Stimulated activated CD8-positive, alpha-beta memory T cell treated with anti-CD3 and anti-CD28 coated beads, Interleukin-12 subunit alpha, Interleukin-12 subunit beta, amount 100 ng/mL, for 24 hours (primary cell): ENCODE measurements around the gene TNS3.

Experiments
- DNase-seq: peaks from one replicate; pipeline ENCODE4 v3.0.0-alpha.2; 2020; ENCODE audit errors: extremely low read depth

The TNS3 gene

DNA sequence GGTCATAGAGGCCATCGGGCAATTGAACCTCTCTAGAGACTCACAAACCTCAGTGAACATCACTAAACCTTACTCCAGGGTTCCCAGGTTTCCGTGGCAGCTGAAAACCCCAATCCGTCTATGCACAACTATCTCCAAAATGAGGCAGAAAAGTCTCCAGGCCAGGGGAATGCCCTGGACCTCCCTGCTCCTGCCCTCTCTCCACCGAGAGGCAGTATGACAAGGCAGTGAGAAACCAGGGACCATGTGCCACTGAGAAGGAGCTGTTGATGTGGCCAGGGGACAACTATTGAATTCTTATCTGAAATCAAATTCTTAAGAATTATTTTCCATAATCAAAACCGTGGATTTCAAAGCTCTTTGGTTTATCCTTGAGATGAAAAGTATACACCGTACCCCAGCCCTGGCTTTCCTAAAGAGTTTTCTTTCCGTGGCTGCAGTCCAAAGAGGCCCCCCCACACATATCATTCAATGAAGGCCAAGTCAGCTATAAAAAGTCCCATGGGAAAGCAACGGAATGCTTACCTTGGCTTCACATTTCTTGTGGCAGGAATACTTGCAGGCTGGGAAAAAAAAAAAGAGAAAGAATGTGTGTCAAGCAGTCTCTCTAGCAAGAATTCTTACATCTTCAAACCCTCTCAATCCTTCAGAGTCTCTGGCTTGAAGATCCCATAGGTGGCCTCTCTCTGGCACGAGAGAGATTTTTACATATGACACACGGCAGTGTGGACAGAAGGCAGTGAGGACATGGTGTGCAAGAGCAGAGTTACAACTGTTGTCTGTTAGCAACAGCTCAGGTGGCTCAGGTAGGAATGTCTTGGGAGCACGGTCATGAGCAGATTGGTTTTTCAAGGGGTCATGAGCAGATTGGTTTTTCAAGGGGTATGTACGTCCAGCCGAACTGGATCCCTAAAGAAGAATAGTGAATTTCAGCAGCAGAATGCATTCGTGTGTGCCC is 75.2 kb downstream of the TNS3 start:
- no peak for DNase-seq

GRCh38 chr7:47505312-47506007 is 76.5 kb downstream of the TNS3 start:
- DNase-seq: no peak

- no peak for DNase-seq
Measured at GRCh38 chr7:47504551-47505311, 77.2 kb downstream of the TNS3 start.

DNA sequence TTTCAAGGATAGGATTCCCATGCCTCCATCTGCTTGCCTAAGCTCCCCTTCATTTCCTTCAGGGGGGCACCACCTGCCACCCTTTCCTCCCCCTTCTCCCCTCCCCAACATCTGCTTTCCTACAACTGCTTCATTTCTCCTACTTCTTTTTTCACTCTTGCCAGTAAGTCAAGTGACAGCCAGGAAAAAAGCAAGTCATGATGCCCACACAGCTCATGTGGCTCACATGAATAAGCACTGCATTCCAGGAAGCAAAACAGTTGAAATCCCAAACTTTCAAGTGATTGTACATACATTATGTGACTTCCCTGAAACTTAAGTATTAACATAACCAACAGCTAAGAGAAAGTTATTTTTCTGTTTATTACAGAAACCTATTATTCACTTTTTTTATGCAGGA is 78.6 kb downstream of the TNS3 start:
- no peak for DNase-seq

- DNase-seq: no peak
Measured at GRCh38 chr7:47502240-47502877, 79.6 kb downstream of the TNS3 start.

DNA sequence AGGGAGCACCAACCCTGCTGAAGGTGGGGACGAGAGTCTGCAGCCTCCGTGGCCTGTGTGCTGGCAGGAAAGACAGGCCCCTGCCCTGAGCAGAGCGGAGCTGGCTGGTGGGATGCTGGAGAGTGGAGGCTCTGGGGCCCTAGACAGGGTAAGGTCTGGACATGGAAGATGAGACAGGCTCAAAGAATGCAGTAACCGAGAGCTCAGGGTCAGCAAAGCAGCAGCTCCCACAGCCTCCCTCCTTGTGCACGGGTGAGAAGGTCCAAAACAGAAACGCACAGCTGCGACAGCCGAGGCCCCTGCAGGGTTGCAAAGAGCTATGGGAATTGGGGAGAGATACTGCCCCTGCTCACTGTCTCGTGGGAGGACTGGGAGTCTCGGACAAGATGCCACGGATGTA is 80.5 kb downstream of the TNS3 start:
- no peak for DNase-seq

DNA sequence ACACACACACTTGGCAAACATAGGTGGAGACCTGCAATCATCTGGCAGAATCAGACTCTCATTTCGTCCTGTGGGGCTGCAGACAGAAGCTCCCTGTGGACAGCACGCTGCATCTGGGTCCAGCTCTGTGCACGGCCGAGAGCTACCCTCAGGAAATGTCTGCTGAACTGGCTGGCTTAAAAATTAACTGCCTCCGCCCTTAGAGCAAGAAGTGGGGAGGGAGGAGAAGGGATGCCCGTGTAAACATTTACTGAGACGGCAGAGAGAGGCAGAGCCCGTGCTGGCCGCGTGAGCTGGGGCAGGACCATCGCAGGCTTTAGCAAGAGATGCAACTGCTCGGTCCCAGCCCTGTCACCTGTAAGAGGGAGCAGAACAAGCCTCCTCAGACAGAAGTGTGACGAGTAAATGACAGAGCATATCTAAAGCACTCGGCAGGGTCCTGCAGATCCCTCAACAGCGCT is 81.8 kb downstream of the TNS3 start:
- no peak for DNase-seq

DNA sequence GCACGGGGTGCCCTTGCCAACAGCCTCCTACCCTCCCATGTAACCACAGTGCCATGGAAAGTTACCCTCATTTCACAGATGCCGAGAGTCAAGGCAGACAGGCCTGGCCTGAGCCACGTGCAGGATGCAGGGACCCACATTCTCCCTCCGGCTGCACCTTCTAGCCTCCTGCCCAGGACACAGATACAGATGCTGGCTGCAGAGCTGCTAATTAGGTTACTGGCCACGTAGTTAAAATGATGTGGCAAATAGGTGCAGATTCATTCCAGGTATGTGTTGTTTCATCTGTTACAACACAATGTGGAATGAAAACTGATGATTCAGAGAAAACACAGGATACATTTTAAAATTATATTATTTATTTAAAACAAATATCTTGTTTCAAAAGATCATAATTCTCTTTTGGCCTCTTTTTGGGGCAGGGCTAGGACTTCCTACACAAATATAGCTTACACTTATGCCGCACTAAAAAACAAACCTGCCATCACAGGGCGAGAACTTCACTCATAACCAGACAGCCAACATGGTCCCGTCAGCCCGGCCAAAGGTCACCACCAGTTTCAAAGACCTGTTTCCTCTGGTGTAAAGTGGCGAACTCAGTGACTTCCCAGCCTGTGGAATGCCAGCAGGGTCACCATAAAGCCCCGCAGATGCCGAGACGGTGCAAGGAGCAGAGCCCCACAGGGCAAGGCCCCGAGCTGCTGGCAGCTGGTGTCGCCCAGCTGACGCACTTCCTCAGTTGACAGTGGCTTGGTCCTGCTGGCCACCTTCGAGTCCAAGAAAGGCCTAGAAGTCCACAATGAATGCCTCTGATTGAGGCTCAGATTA is 83.5 kb downstream of the TNS3 start:
- no peak for DNase-seq

DNA sequence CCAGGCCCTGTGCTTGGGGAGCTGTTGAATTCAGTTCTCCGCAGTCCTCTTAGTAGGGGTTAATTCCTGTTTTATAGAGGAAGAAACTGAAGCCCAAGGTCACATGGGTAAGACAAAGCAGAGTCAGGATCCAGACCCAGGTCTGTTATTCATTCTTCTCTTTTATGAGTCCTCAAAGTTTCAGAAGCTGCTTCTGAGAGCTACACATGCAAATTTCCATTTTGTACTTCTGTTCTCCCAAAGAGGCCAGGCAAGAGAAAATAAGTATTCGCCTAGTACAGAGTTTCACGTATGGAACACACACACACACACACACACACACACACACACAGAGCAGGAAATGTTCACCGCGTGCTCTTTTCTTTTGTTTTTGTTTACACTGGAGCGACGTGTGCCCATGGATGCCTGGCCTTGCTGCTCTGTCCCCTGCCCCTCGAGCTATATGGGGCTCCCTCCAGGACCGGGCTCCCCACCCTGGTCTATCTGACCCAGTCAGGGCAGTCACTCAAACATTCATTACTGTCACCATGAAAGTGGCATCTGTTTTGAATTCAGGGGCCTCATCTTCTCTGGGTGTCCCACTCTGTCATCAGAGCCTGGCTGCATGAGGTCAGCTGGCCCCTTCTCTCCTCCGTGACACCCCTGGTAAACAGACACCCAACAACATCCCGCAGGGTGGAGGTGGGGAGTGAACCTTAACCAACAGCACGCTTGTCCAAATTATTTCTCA is 84.4 kb downstream of the TNS3 start:
- no peak for DNase-seq

DNA sequence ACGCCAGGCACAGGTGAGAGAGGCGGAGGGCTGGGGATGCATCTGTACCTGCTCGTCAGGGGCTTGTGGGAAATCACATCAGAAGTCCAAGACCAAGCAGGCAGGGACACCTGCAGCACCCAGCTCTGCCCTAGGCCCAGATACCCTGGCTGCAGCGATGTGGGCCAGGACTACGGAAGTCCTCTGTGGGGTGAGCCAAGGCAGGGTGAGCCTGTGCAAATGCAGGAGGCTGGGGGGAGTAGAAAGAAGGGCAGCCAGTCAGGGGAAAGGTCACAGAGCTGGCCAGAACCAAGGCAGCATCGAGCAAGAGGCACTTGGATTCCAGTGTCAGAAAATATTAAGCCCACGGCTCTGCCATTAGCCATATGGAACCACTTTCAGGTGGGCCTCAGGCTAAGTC is 85.2 kb downstream of the TNS3 start:
- DNase-seq: no peak

DNA sequence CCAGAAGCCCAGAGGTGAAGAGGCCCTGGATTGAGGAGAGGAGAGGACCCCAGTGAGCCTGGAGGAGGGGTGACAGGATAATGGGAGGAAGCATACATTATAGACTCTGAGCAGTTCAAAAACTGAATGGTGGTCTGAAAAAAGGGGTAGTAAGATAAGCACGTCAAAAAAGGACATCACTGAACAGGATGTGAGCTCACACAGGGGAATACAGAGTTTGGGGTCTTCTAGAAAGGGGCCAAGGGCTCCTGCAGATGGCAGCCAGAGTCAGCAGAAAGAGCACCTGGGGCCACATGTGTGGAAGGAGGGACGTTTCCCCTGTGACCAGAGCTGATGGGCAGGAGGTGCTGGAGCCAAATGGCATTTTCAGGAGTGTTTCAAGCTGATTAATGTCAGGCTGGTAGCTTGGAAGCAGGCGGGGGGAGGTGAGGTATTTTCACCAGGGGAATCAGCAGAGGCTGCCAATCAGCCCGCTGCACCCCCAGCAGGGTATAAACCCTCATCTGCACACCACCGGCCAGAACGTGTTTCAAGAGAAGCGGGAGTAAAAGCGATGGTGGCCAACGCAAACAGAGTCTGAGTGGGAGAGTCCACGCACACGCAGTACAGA is 85.8 kb downstream of the TNS3 start:
- no peak for DNase-seq

- no peak for DNase-seq
Measured at GRCh38 chr7:47493976-47494911, 87.7 kb downstream of the TNS3 start.

DNA sequence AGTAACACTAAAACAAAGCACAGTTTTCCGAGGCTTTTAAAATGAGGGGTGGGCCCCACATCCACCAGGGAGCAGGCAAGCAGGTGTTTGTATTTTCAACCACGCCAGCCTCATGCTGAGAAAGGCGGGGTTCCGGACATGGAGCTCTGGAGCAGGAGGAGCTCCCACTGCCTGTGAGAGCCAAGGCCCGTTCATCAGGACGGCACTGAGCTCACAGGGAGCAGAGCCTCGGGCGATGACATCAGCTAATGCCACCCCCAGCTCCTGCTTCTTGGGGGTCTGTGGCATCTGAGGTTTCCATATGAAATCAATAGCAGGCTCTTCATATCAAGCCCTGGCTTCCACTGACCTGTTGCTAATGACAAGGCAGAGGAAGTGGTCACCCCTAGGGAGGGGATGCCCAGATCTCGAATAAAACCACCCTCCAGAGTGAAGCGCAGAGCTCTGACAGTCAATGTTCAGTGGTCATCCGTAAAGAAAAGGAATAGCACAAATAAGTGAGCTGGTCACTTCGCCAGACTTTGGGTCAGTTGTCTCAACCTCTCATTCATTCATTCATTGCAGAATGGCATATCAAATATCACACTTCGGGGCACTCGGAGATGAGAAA is 89.1 kb downstream of the TNS3 start:
- DNase-seq: no peak

DNA sequence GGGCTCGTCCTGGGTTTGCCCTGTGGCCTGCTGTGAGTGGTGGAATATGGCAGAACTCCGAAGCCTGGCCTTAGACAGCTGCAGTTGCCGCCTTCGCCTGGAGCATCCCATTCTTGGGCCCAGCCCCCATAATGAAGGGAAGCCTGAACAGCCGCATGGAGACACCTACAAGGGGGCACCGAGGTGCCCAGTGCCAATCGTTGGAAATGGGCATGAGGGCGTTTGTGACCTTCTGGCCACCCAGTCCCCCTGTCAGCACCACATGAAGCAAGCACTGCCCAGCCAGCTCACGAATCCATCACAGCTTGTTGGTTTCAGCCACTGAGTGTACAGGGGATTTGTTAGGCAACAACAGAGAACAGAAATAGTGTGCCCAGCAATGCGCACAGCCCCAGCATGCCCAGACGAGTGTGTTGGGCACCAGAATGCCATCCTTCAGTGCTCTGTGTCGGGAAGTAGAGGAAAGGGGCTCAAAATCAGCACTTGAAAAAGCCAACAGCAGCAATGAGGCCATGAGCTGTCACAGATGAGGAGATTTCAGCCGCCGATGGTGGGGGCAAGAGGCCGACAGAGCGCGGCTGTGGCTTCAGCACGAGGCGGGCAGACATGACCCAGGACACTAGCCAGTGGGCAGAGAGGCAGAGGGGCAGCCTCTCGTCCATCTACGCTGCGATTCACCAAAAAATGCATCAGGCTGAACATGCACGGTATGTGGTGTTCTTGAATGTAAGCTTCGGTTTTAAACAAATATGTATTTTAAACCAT is 91.2 kb downstream of the TNS3 start:
- no peak for DNase-seq

DNA sequence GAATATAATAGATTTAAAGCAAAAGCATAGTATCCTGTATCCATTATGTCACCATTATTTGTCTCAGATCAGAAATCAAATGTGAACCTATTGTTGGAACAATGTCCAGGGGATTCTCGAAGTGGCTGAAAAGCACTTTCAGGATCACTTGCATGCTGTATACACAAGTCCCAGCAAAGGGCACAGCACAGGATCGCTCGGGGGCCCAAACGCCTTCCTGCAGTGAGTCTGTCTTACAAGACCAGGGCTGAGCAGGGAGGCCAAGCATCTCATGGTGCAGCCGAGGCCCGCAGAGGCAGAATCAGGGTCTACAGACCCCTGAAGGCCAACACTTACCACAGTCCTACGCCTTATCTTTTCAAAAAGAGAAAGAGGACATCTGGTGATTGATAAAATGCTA is 92.3 kb downstream of the TNS3 start:
- DNase-seq: no peak

GRCh38 chr7:47488969-47489342 is 93.0 kb downstream of the TNS3 start:
- DNase-seq: no peak

GRCh38 chr7:47488201-47488968 is 93.5 kb downstream of the TNS3 start:
- no peak for DNase-seq
